Uterus (tissue), 4 donors: Measurements from ENCODE around the gene DIAPH2. TPM values are rescaled to one million over a fixed set of nuclear protein-coding genes. Genes with fewer than 3 reads are reported as not detected.

Experiments used
- DNase-seq, 2 donors: peaks; one replicate each; pipeline ENCODE4 v3.0.0-alpha.2; 2019 to 2020
- H3K27ac ChIP-seq, 2 donors: fragments of 200-600 bp; sonication (generic); 1 replicate in 1 of 2; 2 replicates in 1 of 2; pipeline ENCODE4 v1.5.1; 2016 to 2018
- H3K27me3 ChIP-seq, 2 donors: fragments of 200-600 bp; sonication (generic); one replicate each; pipeline ENCODE4 v1.5.1; 2018 to 2019; ENCODE audit warnings: control low read depth in 1 of 2
- H3K36me3 ChIP-seq, 2 donors: fragments of 200-600 bp; sonication (generic); one replicate each; pipeline ENCODE4 v1.5.1; 2019; ENCODE audit warnings: control low read depth in 1 of 2
- H3K4me1 ChIP-seq, 2 donors: fragments of 200-600 bp; sonication (generic); one replicate each; pipeline ENCODE4 v1.5.1; 2018 to 2019; ENCODE audit warnings: control low read depth in 1 of 2
- H3K4me3 ChIP-seq, 2 donors: fragments of 200-600 bp; sonication (generic); 1 replicate in 1 of 2; 2 replicates in 1 of 2; pipeline ENCODE4 v1.5.1; 2018 to 2019; ENCODE audit warnings: mild to moderate bottlenecking in 1 of 2
- H3K9me3 ChIP-seq, 2 donors: fragments of 200-600 bp; sonication (generic); one replicate each; pipeline ENCODE4 v1.5.1; 2019; ENCODE audit warnings: control low read depth in 1 of 2
- POLR2A ChIP-seq, 2 donors: fragments of 450-650 bp; IDR thresholded peaks; one replicate each; pipeline ENCODE4 v1.6.1; 2016; ENCODE audit warnings: antibody characterized with exemption in 2 of 2, mild to moderate bottlenecking in 1 of 2, moderate library complexity in 1 of 2
- intact Hi-C: fragments of 100-400 bp; cut with DNase I; formaldehyde crosslinking; loops from one replicate; pipeline ENCODE4 v1.15.1; 2023; ENCODE audit warnings: low total_unique reads
- total RNA-seq, 4 donors: library from RNA; depleted of rRNA in 3 of 4; stranded (reverse); fragments of >200 nt in 3 of 4; gene quantifications; one replicate each; pipeline versions ENCODE4 v1.1.0 to v1.2.4, GENCODE V29; 2014 to 2023
- TF ChIP-seq, protein P1 (sequence below), 4 experiments: fragments of 200-600 bp in 2 of 4; fragments of 450-650 bp in 2 of 4; sonication (generic) in 2 of 4; IDR thresholded peaks; one replicate each; pipeline ENCODE4 v1.5.1; 2016 to 2019; ENCODE audit warnings: antibody characterized with exemption in 4 of 4, mild to moderate bottlenecking in 2 of 4, moderate library complexity in 1 of 4
- donor health status: DM: yes; HTN: yes; CAD: no.

The DIAPH2 gene
- total RNA-seq, 4 donors from 2014 or later: 16.7 to 41.5 (median 30.3) TPM

DNA sequence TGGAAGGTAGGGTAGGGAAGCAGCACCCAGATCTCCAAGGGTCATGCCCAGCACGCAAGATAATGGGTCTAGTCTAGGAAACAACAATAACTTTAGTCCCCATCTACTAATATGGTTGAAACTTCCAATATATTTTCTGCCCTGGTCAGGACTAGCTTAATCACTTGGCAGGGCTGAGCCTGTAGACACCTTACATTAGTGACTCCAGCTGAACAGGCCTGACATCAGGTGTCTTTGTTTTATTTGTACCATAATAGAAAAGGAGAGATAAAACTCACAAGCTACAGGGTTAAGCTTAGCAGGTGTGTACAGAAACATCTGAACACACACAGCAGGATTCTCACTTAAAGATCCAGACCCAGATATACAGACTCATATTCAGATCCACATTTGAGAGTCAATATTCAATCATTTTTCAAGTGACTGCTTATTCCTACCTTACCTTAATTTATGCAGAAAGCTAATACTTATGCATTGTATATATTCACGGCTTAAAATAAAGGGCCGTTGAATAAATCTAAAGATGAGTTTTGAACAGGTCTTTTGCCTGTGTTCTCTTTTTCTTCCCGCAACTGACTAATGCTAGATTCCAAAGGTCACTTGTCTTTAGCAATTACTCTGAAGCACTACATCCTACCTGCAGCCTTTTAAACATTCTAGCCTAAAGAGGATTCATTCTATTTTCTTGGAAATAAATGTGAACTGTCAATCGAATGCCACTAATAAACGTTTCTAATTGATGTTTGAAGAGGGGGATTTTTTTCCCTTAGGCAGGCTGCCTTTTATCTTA is 944.4 kb downstream of the DIAPH2 start:
- no peaks in the 10 kb centered on the region for H3K27me3 ChIP-seq
- TF ChIP-seq POLR2A (IDR thresholded peaks at IDR 0.05): no peak
- TF ChIP-seq, protein P1, sequence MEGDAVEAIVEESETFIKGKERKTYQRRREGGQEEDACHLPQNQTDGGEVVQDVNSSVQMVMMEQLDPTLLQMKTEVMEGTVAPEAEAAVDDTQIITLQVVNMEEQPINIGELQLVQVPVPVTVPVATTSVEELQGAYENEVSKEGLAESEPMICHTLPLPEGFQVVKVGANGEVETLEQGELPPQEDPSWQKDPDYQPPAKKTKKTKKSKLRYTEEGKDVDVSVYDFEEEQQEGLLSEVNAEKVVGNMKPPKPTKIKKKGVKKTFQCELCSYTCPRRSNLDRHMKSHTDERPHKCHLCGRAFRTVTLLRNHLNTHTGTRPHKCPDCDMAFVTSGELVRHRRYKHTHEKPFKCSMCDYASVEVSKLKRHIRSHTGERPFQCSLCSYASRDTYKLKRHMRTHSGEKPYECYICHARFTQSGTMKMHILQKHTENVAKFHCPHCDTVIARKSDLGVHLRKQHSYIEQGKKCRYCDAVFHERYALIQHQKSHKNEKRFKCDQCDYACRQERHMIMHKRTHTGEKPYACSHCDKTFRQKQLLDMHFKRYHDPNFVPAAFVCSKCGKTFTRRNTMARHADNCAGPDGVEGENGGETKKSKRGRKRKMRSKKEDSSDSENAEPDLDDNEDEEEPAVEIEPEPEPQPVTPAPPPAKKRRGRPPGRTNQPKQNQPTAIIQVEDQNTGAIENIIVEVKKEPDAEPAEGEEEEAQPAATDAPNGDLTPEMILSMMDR (IDR thresholded peaks at IDR 0.05): no peak
- no peaks in the 10 kb centered on the region for H3K9me3 ChIP-seq
- no peak overlapping the region for H3K4me3 ChIP-seq
- no peaks in the 10 kb centered on the region for H3K36me3 ChIP-seq
- no peak for DNase-seq
- no peaks in the 10 kb centered on the region for H3K4me1 ChIP-seq
- no peak overlapping the region for H3K27ac ChIP-seq
- intact Hi-C loops: no loop called here

DNA sequence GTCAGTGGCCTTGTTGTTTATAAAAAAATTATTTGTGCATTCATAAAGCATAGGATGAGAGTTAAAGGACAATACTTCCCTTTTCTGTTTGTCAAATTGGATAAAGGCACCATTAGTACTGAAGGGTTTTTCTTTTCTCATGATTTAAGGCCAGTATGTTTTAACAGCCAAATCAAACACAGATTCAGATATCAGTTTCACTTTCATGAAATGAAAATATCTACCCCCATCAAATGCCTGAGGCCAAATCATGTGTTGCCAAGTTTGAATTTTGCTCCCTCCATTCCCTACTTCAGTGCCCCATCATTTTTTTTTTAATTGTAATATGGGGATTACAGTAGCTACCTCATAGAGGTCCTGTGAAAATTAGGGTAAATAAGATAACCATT is 944.9 kb downstream of the DIAPH2 start:
- H3K9me3 ChIP-seq: no peaks in the 10 kb centered on the region
- H3K4me3 ChIP-seq: no peak overlapping the region
- TF ChIP-seq POLR2A (IDR thresholded peaks at IDR 0.05): no peak
- TF ChIP-seq, protein P1 (IDR thresholded peaks at IDR 0.05): no peak
- intact Hi-C loops: no loop called here
- H3K27ac ChIP-seq: no peak overlapping the region
- no peaks in the 10 kb centered on the region for H3K36me3 ChIP-seq
- H3K27me3 ChIP-seq: no peaks in the 10 kb centered on the region
- H3K4me1 ChIP-seq: no peaks in the 10 kb centered on the region
- no peak for DNase-seq

DNA sequence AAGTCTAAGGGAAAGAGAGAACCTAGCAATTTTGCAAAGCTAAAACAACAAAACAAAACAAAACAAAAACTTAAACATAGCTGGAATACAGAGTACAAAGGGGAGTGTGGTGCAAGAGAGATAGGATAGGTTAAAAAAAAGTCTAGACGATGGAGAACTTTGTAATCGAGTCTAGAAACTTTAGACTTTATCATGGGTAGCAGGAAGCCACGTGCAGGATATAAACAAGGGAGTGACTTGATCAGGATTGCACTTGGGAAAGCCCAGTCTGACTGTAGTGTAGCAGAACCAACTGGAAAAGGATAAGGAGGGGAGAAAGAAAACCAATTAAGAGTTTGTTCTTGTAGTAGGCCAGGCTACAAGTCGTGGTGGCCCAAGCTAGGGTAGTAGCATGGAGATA is 949.2 kb downstream of the DIAPH2 start:
- Histone ChIP-seq H3K27me3 (no peaks in the 10 kb centered on the region), H3K36me3 (no peaks in the 10 kb centered on the region), H3K27ac (no peak overlapping the region), H3K4me1 (no peaks in the 10 kb centered on the region), H3K9me3 (no peaks in the 10 kb centered on the region), H3K4me3 (no peak overlapping the region)
- TF ChIP-seq POLR2A (IDR thresholded peaks at IDR 0.05): no peak
- DNase-seq: no peak
- intact Hi-C loops: no loop called here

DNA sequence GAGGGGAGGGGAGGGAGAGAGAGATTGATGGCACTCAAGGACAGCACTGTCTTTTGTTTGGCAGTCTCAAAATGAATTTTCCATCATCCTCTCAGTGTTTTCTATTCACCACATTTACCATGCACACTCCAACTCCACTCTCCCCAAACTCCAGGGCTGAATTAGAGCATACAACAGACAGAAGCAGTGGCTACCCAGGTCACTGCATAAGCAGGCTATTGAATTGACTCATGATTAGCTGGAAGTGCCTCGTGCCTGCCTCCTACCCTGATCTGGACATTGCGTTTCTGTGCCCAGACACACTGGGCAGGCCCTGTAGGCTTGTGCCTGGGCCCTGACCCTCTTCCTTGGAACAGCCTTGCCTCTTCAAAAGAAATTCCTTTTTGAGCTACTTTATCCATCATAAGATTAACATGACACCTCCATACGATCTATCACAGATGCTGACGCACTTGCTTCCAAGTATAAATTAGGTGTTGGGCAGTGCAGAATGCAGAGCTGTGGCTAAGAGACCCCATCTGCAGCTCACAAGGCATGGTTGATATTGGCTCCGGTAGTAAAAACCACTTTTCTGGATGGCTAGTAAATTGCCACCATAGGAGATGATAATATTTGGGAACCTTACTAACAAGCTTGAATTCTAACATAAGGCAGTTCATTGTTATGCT is 952.0 kb downstream of the DIAPH2 start:
- no peak for TF ChIP-seq POLR2A (IDR thresholded peaks at IDR 0.05)
- TF ChIP-seq, protein P1 (IDR thresholded peaks at IDR 0.05): no peak

DNA sequence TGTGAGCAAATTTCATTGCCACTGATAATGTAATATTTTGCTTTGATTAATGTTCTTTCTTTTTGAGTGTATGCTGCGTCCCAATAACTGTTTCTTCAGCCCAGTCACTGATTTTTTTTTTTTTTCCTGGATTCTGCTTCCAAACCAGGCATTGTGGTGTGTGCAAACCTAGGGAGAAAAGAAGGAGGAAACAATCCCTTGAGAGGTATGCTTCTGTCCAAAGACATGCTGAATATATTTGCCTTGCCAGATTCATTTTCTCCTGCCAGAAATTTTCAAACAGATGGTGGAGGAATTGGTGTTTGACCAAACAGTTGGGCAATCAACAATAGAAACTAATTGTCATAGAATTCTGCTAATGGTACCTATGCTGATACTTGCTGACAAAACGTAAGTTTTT is 952.6 kb downstream of the DIAPH2 start:
- intact Hi-C loops: no loop called here

More for the DNA sequence above, 952.0 kb downstream of the DIAPH2 start:
- intact Hi-C loops: no loop called here
- no peak for DNase-seq
- Histone ChIP-seq H3K4me3 (no peak overlapping the region), H3K9me3 (no peaks in the 10 kb centered on the region), H3K27ac (no peak overlapping the region), H3K27me3 (no peaks in the 10 kb centered on the region), H3K4me1 (no peaks in the 10 kb centered on the region), H3K36me3 (no peaks in the 10 kb centered on the region)

More for the DNA sequence above, 952.6 kb downstream of the DIAPH2 start:
- no peak for DNase-seq
- no peak overlapping the region for H3K4me3 ChIP-seq
- TF ChIP-seq, protein P1 (IDR thresholded peaks at IDR 0.05): no peak
- no peak for TF ChIP-seq POLR2A (IDR thresholded peaks at IDR 0.05)
- no peaks in the 10 kb centered on the region for H3K36me3 ChIP-seq
- no peak overlapping the region for H3K27ac ChIP-seq
- no peaks in the 10 kb centered on the region for H3K4me1 ChIP-seq
- no peaks in the 10 kb centered on the region for H3K27me3 ChIP-seq
- no peaks in the 10 kb centered on the region for H3K9me3 ChIP-seq
